ENCODE results near the gene HCST. TPM values are rescaled to one million over a fixed set of nuclear protein-coding genes. Genes with fewer than 3 reads are reported as not detected.

The HCST gene
- total and polyA plus RNA-seq, 10 donors = 31.5 to 130 (median 63.9) TPM

DNA sequence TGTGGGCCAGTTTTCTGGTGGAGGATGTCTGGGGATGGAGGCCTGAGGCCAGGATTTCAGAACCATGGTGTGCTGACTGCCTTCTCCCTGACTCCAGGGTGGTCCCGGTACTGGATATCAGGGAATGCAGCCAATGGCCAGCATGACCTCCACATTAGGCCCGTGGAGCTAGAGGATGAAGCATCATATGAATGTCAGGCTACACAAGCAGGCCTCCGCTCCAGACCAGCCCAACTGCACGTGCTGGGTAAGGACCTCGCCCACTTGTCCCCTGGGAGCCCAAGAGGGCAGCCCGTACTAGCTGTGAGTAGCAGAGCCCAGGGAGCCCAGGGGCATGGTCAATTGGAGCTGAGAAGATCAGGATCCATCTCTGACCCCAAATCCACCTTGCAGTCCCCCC, 44.0 kb upstream of the HCST start:
- no peaks in the 10 kb centered on the region for H3K36me3 ChIP-seq
- DNase-seq = no peak
- intact Hi-C loops (cut with DNase I; ENCODE audit: low total_unique reads) = no loop called here
- WGBS, 5 donors = 74 to 89% (median 83%) methylated on average over 3 to 6 of the region's 6 CpGs; no CpG with 5 or more reads in 1 of the 5 donors
- no peak overlapping the region for H3K27ac ChIP-seq
- peaks cover 5 to 24% (median 15%) of the 10 kb centered on the region in 6 donors for H3K4me1 ChIP-seq
- H3K4me3 ChIP-seq = no peak overlapping the region
- peaks cover 0 to 100% (median 71%) of the 10 kb centered on the region in 7 donors for H3K27me3 ChIP-seq (replicated peaks in 1 of 7)
- TF ChIP-seq POLR2AphosphoS5 (IDR thresholded peaks at IDR 0.05) (no peak), POLR2A (IDR thresholded peaks at IDR 0.05) (no peak)
- no peaks in the 10 kb centered on the region for H3K9me3 ChIP-seq

DNA sequence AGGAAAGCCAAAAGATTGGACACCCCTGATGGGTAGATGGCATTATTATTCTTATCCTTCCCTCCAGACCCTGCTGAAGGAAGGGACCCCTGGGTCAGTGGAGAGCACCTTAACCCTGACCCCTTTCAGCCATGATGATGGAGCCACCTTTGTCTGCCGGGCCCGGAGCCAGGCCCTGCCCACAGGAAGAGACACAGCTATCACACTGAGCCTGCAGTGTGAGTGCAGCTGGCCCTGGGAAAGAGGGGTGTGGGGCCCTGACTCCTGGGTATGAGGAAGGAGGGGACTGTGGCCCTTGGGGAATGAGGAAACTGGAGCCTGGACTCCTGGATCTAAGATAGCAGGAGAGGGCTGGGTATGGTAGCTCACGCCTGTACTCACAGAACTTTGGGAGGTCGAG, 42.9 kb upstream of the HCST start:
- no peaks in the 10 kb centered on the region for H3K36me3 ChIP-seq
- peaks cover 0 to 100% (median 64%) of the 10 kb centered on the region in 7 donors for H3K27me3 ChIP-seq (replicated peaks in 1 of 7)
- intact Hi-C loops (cut with DNase I; ENCODE audit: low total_unique reads) = no loop called here
- H3K4me3 ChIP-seq = no peak overlapping the region
- peaks cover 5 to 24% (median 15%) of the 10 kb centered on the region in 6 donors for H3K4me1 ChIP-seq
- H3K9me3 ChIP-seq = no peaks in the 10 kb centered on the region
- TF ChIP-seq, protein P1, sequence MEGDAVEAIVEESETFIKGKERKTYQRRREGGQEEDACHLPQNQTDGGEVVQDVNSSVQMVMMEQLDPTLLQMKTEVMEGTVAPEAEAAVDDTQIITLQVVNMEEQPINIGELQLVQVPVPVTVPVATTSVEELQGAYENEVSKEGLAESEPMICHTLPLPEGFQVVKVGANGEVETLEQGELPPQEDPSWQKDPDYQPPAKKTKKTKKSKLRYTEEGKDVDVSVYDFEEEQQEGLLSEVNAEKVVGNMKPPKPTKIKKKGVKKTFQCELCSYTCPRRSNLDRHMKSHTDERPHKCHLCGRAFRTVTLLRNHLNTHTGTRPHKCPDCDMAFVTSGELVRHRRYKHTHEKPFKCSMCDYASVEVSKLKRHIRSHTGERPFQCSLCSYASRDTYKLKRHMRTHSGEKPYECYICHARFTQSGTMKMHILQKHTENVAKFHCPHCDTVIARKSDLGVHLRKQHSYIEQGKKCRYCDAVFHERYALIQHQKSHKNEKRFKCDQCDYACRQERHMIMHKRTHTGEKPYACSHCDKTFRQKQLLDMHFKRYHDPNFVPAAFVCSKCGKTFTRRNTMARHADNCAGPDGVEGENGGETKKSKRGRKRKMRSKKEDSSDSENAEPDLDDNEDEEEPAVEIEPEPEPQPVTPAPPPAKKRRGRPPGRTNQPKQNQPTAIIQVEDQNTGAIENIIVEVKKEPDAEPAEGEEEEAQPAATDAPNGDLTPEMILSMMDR (IDR thresholded peaks at IDR 0.05 in 8 of 11, conservative IDR thresholded peaks at IDR 0.05 in 3 of 11) = no peak
- TF ChIP-seq POLR2A (IDR thresholded peaks at IDR 0.05) = no peak
- no peak for TF ChIP-seq POLR2AphosphoS5 (IDR thresholded peaks at IDR 0.05)
- DNase-seq = no peak
- no peak overlapping the region for H3K27ac ChIP-seq
- WGBS, 5 donors = 64 to 83% (median 68%) methylated on average over 4 of the region's 4 CpGs

DNA sequence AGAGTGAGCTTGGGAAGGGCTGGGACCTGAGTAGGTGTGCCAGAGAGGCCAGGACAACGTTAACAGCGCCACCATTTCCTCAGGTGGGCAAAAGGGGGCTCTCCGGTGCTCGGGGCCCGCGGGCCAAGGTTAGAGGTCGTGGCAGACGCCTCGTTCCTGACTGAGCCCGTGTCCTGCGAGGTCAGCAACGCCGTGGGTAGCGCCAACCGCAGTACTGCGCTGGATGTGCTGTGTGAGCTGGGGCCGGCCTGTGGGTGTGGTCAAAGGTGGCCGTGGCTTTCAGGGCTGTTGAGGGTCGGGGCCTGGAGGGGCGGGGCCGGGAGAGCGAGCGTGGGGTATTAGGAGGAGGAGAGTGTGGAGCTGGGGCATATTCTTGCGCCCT, 41.9 kb upstream of the HCST start:
- Histone ChIP-seq H3K27ac (no peak overlapping the region), H3K4me1 (peaks cover 5 to 24% (median 15%) of the 10 kb centered on the region in 6 donors), H3K27me3 (replicated peaks in 1 of 7) (peaks cover 0 to 97% (median 54%) of the 10 kb centered on the region in 7 donors), H3K9me3 (no peaks in the 10 kb centered on the region), H3K4me3 (no peak overlapping the region), H3K36me3 (no peaks in the 10 kb centered on the region)
- intact Hi-C loops (cut with DNase I; ENCODE audit: low total_unique reads) = no loop called here
- WGBS, 5 donors = 11 to 17% (median 13%) methylated on average over 8 to 24 of the region's 24 CpGs
- TF ChIP-seq, protein P1 (IDR thresholded peaks at IDR 0.05 in 8 of 11, conservative IDR thresholded peaks at IDR 0.05 in 3 of 11) = no peak
- TF ChIP-seq POLR2A (IDR thresholded peaks at IDR 0.05) (no peak), POLR2AphosphoS5 (IDR thresholded peaks at IDR 0.05) (no peak)
- DNase-seq = no peak

DNA sequence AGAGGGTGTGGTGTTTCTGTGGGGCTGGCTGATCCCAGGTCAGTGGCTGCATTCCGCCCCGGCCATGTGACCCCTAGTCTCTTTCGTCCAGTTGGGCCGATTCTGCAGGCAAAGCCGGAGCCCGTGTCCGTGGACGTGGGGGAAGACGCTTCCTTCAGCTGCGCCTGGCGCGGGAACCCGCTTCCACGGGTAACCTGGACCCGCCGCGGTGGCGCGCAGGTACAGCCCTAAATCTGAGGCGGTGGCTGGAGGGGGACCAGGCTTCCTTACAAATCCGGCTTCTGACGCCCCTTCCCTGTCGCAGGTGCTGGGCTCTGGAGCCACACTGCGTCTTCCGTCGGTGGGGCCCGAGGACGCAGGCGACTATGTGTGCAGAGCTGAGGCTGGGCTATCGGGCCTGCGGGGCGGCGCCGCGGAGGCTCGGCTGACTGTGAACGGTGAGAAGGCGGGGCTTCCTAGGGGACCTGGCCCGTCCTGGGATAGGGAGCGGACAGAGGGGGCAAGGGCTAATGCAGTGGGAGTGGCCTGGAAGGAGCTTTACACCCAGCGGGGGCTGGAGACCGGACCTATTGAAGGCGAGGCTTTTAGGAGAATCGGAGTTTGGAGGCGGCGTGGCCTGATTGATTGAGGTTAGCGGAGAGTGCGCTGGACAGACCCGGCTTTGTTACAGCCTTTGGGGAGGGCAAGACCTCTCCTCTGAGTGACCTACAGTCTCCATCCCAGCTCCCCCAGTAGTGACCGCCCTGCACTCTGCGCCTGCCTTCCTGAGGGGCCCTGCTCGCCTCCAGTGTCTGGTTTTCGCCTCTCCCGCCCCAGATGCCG, 41.3 kb upstream of the HCST start:
- Histone ChIP-seq H3K27ac (no peak overlapping the region), H3K9me3 (no peaks in the 10 kb centered on the region), H3K27me3 (replicated peaks in 1 of 7) (peaks cover 0 to 97% (median 51%) of the 10 kb centered on the region in 7 donors), H3K4me1 (peaks cover 5 to 23% (median 14%) of the 10 kb centered on the region in 6 donors), H3K36me3 (no peaks in the 10 kb centered on the region), H3K4me3 (no peak overlapping the region)
- WGBS, 5 donors = 11 to 14% (median 12%) methylated on average over 33 to 55 of the region's 55 CpGs
- intact Hi-C loops (cut with DNase I; ENCODE audit: low total_unique reads) = no loop called here
- TF ChIP-seq POLR2AphosphoS5 (IDR thresholded peaks at IDR 0.05) = no peak
- TF ChIP-seq, protein P1 (IDR thresholded peaks at IDR 0.05 in 8 of 11, conservative IDR thresholded peaks at IDR 0.05 in 3 of 11) = no peak
- no peak for TF ChIP-seq POLR2A (IDR thresholded peaks at IDR 0.05)
- no peak for DNase-seq

All from spleen (tissue), 11 donors.